Activated T-cell treated with anti-CD3 and anti-CD28 coated beads, Interleukin-2, amount 50 U/mL, for 1 hour (primary cell): Measurements from ENCODE around the gene MRGPRE.
"Not testable (repeated sequence)": the region's sequence is repeated elsewhere in the genome, so short reads cannot be mapped to it uniquely, and the experiment has no call there.

Experiments used
- DNase-seq: peaks from one replicate; pipeline ENCODE4 v3.0.0-alpha.2; 2020

Gene MRGPRE

DNA sequence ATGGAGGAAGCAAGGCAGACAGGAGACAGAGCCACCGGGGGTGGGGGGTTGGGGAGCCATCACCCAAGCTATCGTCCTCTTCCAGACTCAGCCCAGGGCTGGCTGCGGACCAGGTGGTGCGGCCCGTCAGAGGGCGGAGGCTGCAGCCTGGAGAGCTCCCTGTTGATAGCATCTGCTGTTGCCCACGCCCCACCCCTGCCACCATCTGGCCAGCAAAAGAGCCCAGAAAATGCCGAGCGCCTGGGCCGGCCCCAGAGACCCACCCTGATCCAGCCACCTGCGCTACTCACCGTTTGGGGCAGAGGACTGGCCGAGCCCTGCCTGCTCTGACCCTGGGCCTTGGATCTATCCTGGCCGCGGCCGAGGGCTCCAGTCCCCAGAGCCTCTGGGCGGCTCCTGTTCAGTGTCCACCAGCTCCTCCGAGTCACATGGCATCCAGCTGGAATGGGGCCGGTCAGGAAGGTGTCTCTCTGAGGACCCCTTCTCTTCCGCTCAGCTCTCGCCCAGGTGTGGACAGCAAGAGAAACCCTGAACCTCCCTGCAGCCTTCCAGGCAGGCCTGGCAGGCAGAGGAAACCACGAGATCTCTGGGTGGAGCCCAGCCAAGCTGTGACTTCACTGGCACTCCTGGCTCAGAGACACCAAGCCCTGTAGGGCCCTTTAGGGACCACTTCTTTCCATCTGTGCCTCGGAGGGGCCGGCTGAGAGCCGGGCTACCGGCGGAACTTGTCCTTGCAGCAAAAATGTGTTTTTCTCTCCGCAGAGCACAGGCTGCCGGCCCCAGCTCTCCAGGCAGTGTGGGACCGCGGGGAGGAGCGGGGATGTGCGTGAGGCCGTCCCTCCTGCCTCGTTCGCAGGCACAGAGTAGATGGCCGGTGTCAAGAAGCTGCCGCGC lies at the start of gene MRGPRE:
Gene MRGPRE (minus strand): TSS at position 567 of the 894 bp plus-strand sequence. CDS start 3,618 bp downstream, outside the sequence.
- DNase-seq = no peak

GRCh38 chr11:3281146-3281545 lies 48.9 kb upstream of the MRGPRE start:
- not testable (repeated sequence) for DNase-seq

DNA sequence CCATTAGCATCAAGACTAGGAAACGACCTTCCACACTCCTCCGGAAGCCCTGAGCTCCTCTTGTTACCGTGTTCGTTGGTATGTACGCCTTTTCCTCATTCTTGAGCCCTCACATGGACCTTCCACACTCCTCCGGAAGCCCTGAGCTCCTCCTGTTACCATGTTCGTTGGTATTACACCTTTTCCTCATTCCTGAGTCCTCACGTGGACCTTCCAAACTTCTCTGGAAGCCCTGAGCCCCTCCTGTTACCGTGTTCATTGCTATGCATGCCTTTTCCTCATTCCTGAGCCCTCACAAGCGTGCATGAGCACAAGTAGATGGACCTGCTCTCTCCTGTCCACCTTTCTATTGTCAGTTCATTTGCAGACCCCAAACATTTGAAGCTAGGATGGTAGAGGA lies 48.4 kb upstream of the MRGPRE start:
- DNase-seq = not testable (repeated sequence)

GRCh38 chr11:3278922-3279321 lies 46.7 kb upstream of the MRGPRE start:
- DNase-seq = not testable (repeated sequence)

DNA sequence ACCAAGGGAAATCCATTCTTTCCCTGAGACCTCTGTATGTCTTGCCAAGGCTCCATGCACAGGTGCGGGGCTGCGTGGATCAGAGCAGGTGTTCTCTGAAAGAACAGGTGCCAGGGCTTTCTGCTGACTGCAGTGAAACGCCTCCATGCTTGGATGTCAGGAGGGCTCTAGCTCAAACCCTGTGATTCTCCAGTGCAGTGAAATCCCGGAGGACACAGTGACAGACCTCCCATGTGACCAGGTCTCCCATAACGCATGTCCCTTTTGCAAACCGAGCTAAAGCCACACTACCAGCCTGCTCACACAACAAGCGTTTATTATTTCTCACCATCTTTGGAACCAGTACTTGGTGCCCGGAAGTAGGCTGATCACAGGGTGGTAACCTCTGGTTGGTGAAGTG lies 41.4 kb upstream of the MRGPRE start:
- not testable (repeated sequence) for DNase-seq

DNA sequence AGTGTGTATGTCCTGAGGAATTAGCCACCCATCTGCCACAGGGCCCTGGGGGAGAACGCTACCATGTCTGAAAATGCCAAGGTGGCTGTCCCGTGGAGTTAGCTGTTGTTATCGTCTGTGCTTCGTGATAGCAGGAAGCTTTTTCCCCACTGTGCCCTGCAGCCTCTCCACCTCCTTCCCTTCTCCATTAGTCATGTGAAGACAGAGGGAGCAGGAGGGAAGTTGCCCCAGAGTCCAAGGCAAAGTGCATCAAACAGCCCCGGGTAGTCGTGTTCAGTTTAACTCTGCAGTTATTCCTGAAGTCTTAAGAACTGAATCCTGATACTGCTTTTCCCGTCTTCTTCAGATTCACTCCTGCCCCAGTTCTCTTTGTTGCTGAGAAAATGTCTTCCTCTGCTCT lies 30.3 kb upstream of the MRGPRE start:
- DNase-seq = not testable (repeated sequence)

DNA sequence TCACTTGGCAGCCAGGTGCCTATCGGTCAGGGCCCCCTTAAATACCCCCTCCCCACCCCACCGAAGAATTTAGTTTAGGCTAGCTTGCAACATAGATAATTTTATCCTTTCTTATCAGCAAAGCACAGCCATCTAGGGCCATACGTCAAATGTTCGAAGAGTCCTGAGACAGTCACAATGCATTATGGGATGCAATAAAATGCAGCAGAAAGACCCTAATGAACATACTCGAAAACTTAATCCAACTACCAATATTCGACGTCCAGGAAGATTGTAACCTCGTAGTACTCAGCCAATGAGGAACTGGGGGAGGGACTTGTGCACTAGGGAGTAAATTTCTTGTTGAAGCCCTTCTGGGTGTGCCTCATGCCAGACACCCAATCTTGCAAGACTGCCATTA lies 29.6 kb upstream of the MRGPRE start:
- DNase-seq = not testable (repeated sequence)

DNA sequence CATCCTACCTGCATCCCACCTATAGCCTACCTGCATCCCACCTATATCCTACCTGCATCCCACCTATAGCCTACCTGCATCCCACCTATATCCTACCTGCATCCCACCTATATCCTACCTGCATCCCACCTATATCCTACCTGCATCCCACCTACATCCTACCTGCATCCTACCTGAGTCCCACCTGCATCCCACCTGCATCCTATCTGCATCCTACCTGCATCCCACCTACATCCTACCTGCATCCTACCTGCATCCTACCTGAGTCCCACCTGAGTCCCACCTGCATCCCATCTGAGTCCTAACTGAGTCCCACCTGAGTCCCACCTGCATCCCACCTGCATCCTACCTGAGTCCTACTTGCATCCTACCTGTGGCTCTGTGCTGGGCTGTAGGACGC lies 25.3 kb upstream of the MRGPRE start:
- DNase-seq = not testable (repeated sequence)

GRCh38 chr11:3255241-3255640 lies 23.0 kb upstream of the MRGPRE start:
- not testable (repeated sequence) for DNase-seq

- not testable (repeated sequence) for DNase-seq
These were observed 22.6 kb upstream of the MRGPRE start for GRCh38 chr11:3254773-3255172.

DNA sequence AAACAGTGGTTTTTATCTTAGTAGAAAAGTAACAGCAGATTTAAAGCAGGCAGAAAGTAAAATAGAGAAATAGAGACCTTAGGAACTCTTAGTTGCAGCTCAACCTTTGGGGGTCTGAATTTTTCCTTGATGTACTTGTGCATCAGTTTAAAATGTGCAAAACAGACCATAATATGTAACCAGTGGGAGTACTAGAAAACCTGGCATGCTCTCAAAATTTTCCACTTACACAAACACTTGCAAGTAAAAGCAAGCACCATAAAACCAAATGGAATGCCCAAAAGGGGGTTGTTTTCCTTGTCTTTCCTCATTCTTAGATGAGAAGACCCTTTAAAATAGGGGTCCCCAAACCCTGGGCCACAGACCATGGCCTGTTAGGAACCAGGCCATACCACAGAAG lies 12.9 kb upstream of the MRGPRE start:
- DNase-seq = no peak

GRCh38 chr11:3243880-3244279 lies 11.7 kb upstream of the MRGPRE start:
- no peak for DNase-seq

- DNase-seq = no peak
These were observed 4.9 kb upstream of the MRGPRE start for GRCh38 chr11:3237119-3237518.

DNA sequence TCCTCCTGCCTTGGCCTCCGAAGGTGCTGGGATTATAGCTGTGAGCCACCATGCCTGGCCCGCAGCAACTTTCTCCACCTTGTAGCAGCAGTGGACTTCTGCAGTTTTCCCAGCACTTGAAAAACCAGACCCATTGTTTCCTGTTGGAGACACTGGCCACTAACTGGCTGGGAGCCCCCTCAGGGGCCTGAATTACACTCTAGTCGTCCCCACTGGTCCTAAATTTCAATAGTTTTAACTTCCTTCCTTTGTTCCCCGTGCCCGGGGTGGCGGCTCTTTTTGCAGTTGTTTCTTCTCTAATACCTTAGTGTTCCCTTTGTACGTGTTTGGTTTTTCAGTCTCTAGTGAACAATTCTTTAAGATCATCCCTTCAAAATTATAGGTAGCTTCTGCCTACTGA lies 2.6 kb upstream of the MRGPRE start:
- no peak for DNase-seq

DNA sequence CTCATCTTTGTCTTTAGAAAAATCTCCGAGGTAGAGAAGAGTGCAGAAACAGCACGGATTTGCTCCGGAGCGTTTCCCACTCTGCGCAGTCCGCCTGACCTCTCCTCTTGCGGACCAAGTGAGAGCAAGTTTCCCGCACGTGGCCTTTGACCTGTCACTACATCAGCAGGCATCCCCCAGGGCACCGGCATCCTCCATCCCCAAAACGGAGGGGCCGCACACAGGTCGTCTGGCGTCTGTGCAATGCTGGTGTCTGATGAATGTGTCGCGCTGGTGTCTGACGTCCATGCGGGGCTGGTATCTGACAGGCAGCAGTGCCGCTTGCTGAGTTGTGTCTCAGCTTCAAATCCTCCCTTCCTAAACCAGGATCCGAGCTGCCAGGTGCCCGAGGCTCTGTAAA lies 739 bp upstream of the MRGPRE start:
- no peak for DNase-seq

DNA sequence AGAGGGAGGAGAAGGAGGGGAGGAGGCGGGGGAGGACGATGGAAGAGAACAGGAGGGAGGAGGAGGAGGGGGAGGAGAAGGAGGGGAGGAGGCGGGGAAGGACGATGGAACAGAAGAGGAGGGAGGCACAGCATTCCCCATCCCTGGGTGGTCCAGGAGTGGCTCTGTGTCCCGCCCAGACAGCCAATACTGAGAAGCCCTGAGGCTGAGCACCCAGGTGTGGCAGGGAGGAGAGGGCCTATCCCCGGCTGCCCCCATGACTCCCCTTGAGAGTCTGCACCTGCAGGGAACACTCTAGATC lies 717 bp downstream of the MRGPRE start:
- no peak for DNase-seq

GRCh38 chr11:3230636-3231549 lies 1.3 kb downstream of the MRGPRE start:
- DNase-seq = no peak

DNA sequence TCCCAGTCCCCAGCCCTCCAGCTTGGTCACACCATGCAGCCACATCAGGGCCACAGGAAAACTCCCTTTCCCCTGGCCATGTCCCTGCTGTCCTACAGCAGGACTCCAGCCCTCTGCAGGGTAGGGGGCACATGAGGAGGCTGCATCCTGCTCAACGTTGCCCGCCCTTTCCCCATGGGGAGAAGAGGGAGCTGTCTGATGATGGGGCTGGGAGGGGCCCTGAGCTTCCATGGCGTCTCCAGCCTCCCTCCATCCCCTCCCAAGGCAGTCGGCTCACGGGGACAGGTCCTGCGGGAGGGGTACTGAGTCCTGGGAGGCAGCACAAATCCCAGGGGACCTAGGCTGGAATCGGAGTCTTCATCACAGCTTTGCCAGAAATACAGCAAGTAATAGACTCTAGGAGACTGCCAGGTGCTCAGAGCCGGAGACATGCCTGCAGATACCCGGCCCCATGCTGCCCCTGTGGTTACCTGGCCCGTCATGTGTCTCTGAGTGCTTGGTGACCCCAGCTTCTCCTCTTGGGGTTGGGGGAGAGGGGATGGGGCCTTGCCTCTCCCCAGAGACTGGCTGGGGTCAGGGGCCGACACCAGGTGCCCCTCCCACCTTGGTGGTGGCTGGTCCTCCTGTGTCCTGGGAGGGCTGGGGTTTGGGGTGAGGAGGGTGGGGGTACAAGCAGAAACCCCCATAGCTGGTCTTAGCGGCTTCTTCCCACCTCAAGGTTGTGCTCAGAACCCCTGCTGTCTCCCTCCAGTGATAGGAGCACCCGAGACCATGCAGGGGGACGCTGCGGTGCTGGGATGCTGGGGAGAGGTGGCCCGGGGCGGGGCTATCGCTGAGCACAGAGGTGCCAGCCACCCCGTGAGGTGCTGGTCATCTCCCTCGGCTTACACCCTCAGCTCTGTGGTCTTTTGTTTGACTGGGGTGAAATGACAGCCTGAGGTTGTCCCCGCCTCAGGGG lies 2.3 kb downstream of the MRGPRE start:
- DNase-seq = no peak

GRCh38 chr11:3228445-3228829 lies 3.8 kb downstream of the MRGPRE start:
- DNase-seq = no peak

DNA sequence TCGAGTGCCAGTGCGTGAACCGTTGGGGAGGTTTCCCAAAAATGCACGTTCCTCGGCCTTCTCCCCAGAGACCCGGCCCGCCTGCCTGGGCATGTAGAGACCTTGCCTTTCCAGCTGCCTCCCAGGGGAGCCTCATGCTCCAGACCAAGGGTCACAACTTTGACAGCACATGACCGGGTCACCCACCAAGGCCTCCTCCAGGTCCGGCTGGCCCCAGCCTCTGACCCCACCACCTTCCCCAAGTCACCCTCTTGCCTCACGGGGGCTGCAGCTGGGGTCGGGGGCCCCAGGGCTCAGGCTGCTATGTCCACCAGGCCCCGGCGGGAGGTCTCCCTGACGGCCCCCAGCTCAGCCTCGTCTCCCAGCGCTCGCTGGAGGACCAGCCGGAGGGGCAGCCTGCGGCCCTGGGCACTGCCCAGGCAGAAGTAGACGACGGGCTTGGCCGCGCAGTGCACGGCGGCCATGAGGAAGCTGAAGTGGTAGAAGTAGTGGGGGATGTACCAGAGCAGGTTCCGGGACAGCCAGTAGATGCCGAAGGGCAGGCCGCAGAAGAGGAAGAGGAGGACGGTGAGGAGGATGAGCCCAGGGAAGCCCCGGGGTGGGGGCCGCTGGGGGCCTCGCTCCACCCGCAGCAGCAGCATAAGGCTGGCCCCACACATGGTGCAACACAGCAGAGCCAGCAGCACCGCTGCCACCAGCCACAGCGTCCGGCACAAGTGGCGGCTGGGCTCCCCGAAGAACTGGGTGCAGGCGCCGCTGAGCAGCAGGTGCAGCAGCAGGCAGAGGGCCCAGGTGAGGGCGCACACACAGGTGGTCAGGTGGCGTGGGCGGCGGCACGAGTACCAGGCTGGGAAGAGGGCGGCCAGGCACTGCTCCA lies 4.4 kb downstream of the MRGPRE start:
- no peak for DNase-seq

DNA sequence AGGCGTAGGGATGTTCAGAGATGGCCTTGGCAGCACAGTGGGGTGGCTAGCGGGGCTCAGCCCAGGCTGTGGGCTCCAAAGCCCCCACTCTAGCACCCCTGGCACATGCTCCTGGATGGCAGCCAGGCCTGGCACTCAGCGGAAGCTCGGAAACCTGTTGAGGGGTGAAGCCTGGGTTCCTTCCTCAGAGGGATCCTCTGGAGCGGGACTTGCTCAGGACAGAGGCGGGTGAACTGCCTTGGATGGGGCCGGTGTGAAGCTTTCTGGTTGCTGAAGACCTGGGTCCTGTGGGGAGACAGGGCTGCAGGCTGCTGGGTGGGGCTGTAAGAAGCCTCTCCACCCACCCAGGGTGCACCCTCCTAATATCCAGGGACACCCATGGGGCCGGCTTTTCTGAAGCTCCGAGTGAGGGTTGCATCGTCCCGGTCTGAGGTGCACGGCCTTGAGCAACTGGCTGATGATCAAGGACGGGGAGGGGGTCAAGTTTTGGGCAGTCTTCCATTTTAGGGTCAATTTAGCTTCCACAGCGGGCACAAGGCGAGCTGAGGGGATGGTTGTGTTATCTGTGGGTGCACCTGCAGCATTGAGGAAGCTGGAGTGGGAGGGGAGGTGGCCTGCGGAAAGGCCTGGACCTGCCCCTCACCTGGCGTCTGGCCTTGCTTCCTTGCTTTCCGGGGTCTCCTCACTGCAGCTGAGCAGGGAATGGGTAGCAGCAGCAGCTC lies 5.2 kb downstream of the MRGPRE start:
- DNase-seq = no peak
